MCF 10A (cell line): ENCODE data around the gene PDHB. TPM values are rescaled to one million over a fixed set of nuclear protein-coding genes. Genes with fewer than 3 reads are reported as not detected.

ENCODE experiments used
- BruUV-seq: library from RNA; stranded (reverse); fragments of 400-500 nt; replicated peaks from 2 replicates; lab custom pipeline; 2021; lab: Mats Ljungman, UMichigan
- CTCF ChIA-PET: fragments of 300-600 bp; sonication (Branson Sonifier 250); formaldehyde crosslinking; extraction: SDS; loops from one replicate; lab custom pipeline; 2021; ENCODE audit warnings: antibody characterized with exemption, inconsistent platforms; lab: Yijun Ruan, JAX
- POLR2A ChIA-PET: fragments of 300-600, 350-650 bp; sonication (Branson Sonifier 250); formaldehyde crosslinking; extraction: SDS; loops from one replicate; lab custom pipeline; 2020; ENCODE audit warnings: antibody characterized with exemption, inconsistent platforms; lab: Yijun Ruan, JAX
- DNase-seq: peaks from one replicate; pipeline ENCODE4 v3.0.0-alpha.2; 2018; ENCODE audit not compliant: unreplicated experiment
- H3K27ac Mint-ChIP-seq: one replicate; pipeline ENCODE4 v1.8.0; 2022; ENCODE audit warnings: mild to moderate bottlenecking, low read depth, mixed read lengths; ENCODE audit not compliant: unreplicated experiment
- H3K27me3 Mint-ChIP-seq: one replicate; pipeline ENCODE4 v1.8.0; 2022; ENCODE audit warnings: mixed read lengths; ENCODE audit not compliant: insufficient read depth, unreplicated experiment
- H3K36me3 Mint-ChIP-seq: one replicate; pipeline ENCODE4 v1.8.0; 2022; ENCODE audit warnings: mild to moderate bottlenecking, moderate library complexity, mixed read lengths; ENCODE audit not compliant: insufficient read depth, unreplicated experiment
- H3K4me1 Mint-ChIP-seq: one replicate; pipeline ENCODE4 v1.8.0; 2022; ENCODE audit warnings: mixed read lengths; ENCODE audit not compliant: insufficient read depth, unreplicated experiment
- H3K4me3 Mint-ChIP-seq: one replicate; pipeline ENCODE4 v1.8.0; 2022; ENCODE audit warnings: mild to moderate bottlenecking, moderate library complexity, mixed read lengths; ENCODE audit not compliant: unreplicated experiment
- H3K9me3 Mint-ChIP-seq: one replicate; pipeline ENCODE4 v1.8.0; 2022; ENCODE audit warnings: mixed read lengths; ENCODE audit not compliant: unreplicated experiment
- CTCF ChIP-seq: fragments of 200-600 bp; IDR thresholded peaks from one replicate; pipeline ENCODE4 v1.8.0; 2022; ENCODE audit warnings: antibody characterized with exemption, mild to moderate bottlenecking; ENCODE audit not compliant: unreplicated experiment
- intact Hi-C: fragments of 100-400 bp; cut with micrococcal nuclease; formaldehyde crosslinking; loops from 2 replicates; pipeline ENCODE4 v1.14.1; 2022
- total RNA-seq: library from RNA; stranded (reverse); gene quantifications from 2 replicates; pipeline ENCODE4 v1.2.3, GENCODE V29; 2022

PDHB gene
- total RNA-seq, 1 experiment from 2014 or later, result 62.2 TPM

GRCh38 chr3:58434511-58434910 lies 879 bp upstream of the PDHB start:
- Mint-ChIP-seq H3K27ac (peak overlapping the region; percentile 40), H3K9me3 (no peaks in the 10 kb centered on the region), H3K4me3 (peak overlapping the region; percentile 93), H3K27me3 (no peaks in the 10 kb centered on the region), H3K4me1 (peaks cover 21% of the 10 kb centered on the region), H3K36me3 (peaks cover 30% of the 10 kb centered on the region)
- no peak for DNase-seq
- CTCF ChIA-PET, result interaction anchor here (0.8 to 2.0 kb wide), 8 partner anchors 19 to 196 kb away, joined by 3 to 8 read pairs (median 4); partner anchors contain the start of gene KCTD6
- intact Hi-C loops, result no loop called here
- POLR2A ChIA-PET, result interaction anchor here (0.8 to 3.2 kb wide), 8 partner anchors 20 to 104 kb away, joined by 3 to 27 read pairs (median 4); partner anchors contain the start of gene KCTD6
- TSS peak; percentile 12 for BruUV-seq
- TF ChIP-seq CTCF, result no peak

- TF ChIP-seq CTCF, result no peak
- POLR2A ChIA-PET, result interaction anchor here (0.8 to 3.2 kb wide), 6 partner anchors 20 to 105 kb away, joined by 3 to 27 read pairs (median 5); partner anchors contain the start of gene KCTD6
- Mint-ChIP-seq H3K4me3 (peak overlapping the region; percentile 93), H3K36me3 (peaks cover 34% of the 10 kb centered on the region), H3K27me3 (no peaks in the 10 kb centered on the region), H3K27ac (peak overlapping the region; percentile 40), H3K4me1 (peaks cover 21% of the 10 kb centered on the region), H3K9me3 (no peaks in the 10 kb centered on the region)
- no peak for DNase-seq
- BruUV-seq, result no TSS peak
- intact Hi-C loops, result no loop called here
- CTCF ChIA-PET, result interaction anchor here (0.8 to 2.0 kb wide), 7 partner anchors 21 to 196 kb away, joined by 3 to 8 read pairs (median 4); partner anchors contain the start of gene KCTD6
Observed at GRCh38 chr3:58434168-58434504, 504 bp upstream of the PDHB start.

- H3K4me3 Mint-ChIP-seq, result peak overlapping the region; percentile 93
- DNase-seq, result no peak
- CTCF ChIA-PET, result interaction anchor here (0.9 to 1.6 kb wide), 5 partner anchors 11 to 197 kb away, joined by 3 read pairs; no protein-coding TSS in a partner anchor
- intact Hi-C loops, result loop anchor here (1.0 kb wide), 3 partner anchors 59 to 197 kb away; partner anchors contain the start of gene KCTD6
- H3K9me3 Mint-ChIP-seq, result no peaks in the 10 kb centered on the region
- peaks cover 21% of the 10 kb centered on the region for H3K4me1 Mint-ChIP-seq
- no TSS peak for BruUV-seq
- POLR2A ChIA-PET, result interaction anchor here (0.6 to 3.2 kb wide), 19 partner anchors 9 to 425 kb away, joined by 3 to 27 read pairs (median 5); partner anchors contain the start of genes HTD2, KCTD6, PXK and RPP14
- H3K27ac Mint-ChIP-seq, result peak overlapping the region; percentile 40
- no peaks in the 10 kb centered on the region for H3K27me3 Mint-ChIP-seq
- peaks cover 46% of the 10 kb centered on the region for H3K36me3 Mint-ChIP-seq
- no peak for TF ChIP-seq CTCF
Observed at GRCh38 chr3:58432905-58433304, 727 bp downstream of the PDHB start.

GRCh38 chr3:58429657-58430056 lies 4.0 kb downstream of the PDHB start:
- POLR2A ChIA-PET, result interaction anchor here (1.2 kb wide), 2 partner anchors 11 to 62 kb away, joined by 4 read pairs; partner anchors contain the start of gene KCTD6
- H3K27ac Mint-ChIP-seq, result no peak overlapping the region
- CTCF ChIA-PET, result interaction anchor here (1.1 to 3.1 kb wide), 6 partner anchors 14 to 198 kb away, joined by 3 to 12 read pairs (median 4); partner anchors contain the start of gene KCTD6
- H3K9me3 Mint-ChIP-seq, result no peaks in the 10 kb centered on the region
- DNase-seq, result no peak
- peaks cover 79% of the 10 kb centered on the region for H3K36me3 Mint-ChIP-seq
- peaks cover 15% of the 10 kb centered on the region for H3K4me1 Mint-ChIP-seq
- intact Hi-C loops, result no loop called here
- H3K27me3 Mint-ChIP-seq, result no peaks in the 10 kb centered on the region
- no peak overlapping the region for H3K4me3 Mint-ChIP-seq
- BruUV-seq, result no TSS peak
- TF ChIP-seq CTCF, result no peak
